Adipocyte (in vitro differentiated cells): ENCODE data around the gene PHTF1.
"Not testable (repeated sequence)": the region's sequence is repeated elsewhere in the genome, so short reads cannot be mapped to it uniquely, and the experiment has no call there.

Experiments
- DNase-seq: peaks from one replicate; pipeline ENCODE4 v3.0.0-alpha.2; 2015; ENCODE audit warnings: low read depth
- H3K27me3 ChIP-seq: replicated peaks from 2 replicates; pipeline ENCODE4 v1.7.0; 2013; ENCODE audit warnings: mild to moderate bottlenecking, low read length, moderate library complexity; ENCODE audit not compliant: control insufficient read depth, insufficient read depth
- H3K36me3 ChIP-seq: 2 replicates; pipeline ENCODE4 v1.7.0; 2013; ENCODE audit warnings: low read length, mild to moderate bottlenecking, moderate library complexity; ENCODE audit not compliant: control insufficient read depth, insufficient read depth, severe bottlenecking
- H3K4me1 ChIP-seq: 2 replicates; pipeline ENCODE4 v1.7.0; 2013; ENCODE audit warnings: mild to moderate bottlenecking, low read length, moderate library complexity; ENCODE audit not compliant: control insufficient read depth, insufficient read depth
- H3K4me3 ChIP-seq: 2 replicates; pipeline ENCODE4 v1.7.0; 2013; ENCODE audit warnings: mild to moderate bottlenecking, low read length, moderate library complexity
- H3K9ac ChIP-seq: 2 replicates; pipeline ENCODE4 v1.7.0; 2013; ENCODE audit warnings: mild to moderate bottlenecking, low read length, moderate library complexity
- H3K9me3 ChIP-seq: 2 replicates; pipeline ENCODE4 v1.7.0; 2013; ENCODE audit warnings: mild to moderate bottlenecking, low read length, moderate library complexity; ENCODE audit not compliant: control insufficient read depth

PHTF1 gene

GRCh38 chr1:113751114-113751513 is 8.2 kb downstream of the PHTF1 start:
- DNase-seq, result no peak
- Histone ChIP-seq H3K4me1 (peaks cover 14% of the 10 kb centered on the region), H3K27me3 (no peaks in the 10 kb centered on the region), H3K9ac (no peak overlapping the region), H3K36me3 (peaks cover 53% of the 10 kb centered on the region), H3K9me3 (no peaks in the 10 kb centered on the region), H3K4me3 (no peak overlapping the region)

- Histone ChIP-seq H3K27me3 (no peaks in the 10 kb centered on the region), H3K9me3 (no peaks in the 10 kb centered on the region), H3K9ac (no peak overlapping the region), H3K4me1 (peaks cover 14% of the 10 kb centered on the region), H3K4me3 (no peak overlapping the region), H3K36me3 (peaks cover 57% of the 10 kb centered on the region)
- no peak for DNase-seq
Measured at GRCh38 chr1:113749402-113749801, 9.9 kb downstream of the PHTF1 start.

- Histone ChIP-seq H3K4me3 (no peak overlapping the region), H3K27me3 (no peaks in the 10 kb centered on the region), H3K36me3 (peaks cover 44% of the 10 kb centered on the region), H3K9me3 (no peaks in the 10 kb centered on the region), H3K9ac (no peak overlapping the region), H3K4me1 (peaks cover 14% of the 10 kb centered on the region)
- DNase-seq, result peak; percentile 48
Measured at GRCh38 chr1:113747376-113747775, 11.9 kb downstream of the PHTF1 start.

GRCh38 chr1:113745425-113745824 is 13.9 kb downstream of the PHTF1 start:
- no peak overlapping the region for H3K9ac ChIP-seq
- H3K4me3 ChIP-seq, result no peak overlapping the region
- H3K36me3 ChIP-seq, result peaks cover 42% of the 10 kb centered on the region
- H3K27me3 ChIP-seq, result no peaks in the 10 kb centered on the region
- peaks cover 14% of the 10 kb centered on the region for H3K4me1 ChIP-seq
- DNase-seq, result no peak
- no peaks in the 10 kb centered on the region for H3K9me3 ChIP-seq

GRCh38 chr1:113744114-113744513 is 15.2 kb downstream of the PHTF1 start:
- DNase-seq, result no peak
- no peaks in the 10 kb centered on the region for H3K27me3 ChIP-seq
- H3K36me3 ChIP-seq, result peaks cover 38% of the 10 kb centered on the region
- H3K4me1 ChIP-seq, result peaks cover 14% of the 10 kb centered on the region
- H3K9me3 ChIP-seq, result no peaks in the 10 kb centered on the region
- H3K9ac ChIP-seq, result no peak overlapping the region
- H3K4me3 ChIP-seq, result no peak overlapping the region

GRCh38 chr1:113742515-113742914 is 16.8 kb downstream of the PHTF1 start:
- Histone ChIP-seq H3K27me3 (no peaks in the 10 kb centered on the region), H3K36me3 (peaks cover 41% of the 10 kb centered on the region), H3K4me1 (peaks cover 8% of the 10 kb centered on the region), H3K4me3 (no peak overlapping the region), H3K9me3 (no peaks in the 10 kb centered on the region), H3K9ac (no peak overlapping the region)
- DNase-seq, result no peak

GRCh38 chr1:113734357-113735055 is 24.8 kb downstream of the PHTF1 start:
- Histone ChIP-seq H3K9me3 (no peaks in the 10 kb centered on the region), H3K9ac (no peak overlapping the region), H3K4me1 (no peaks in the 10 kb centered on the region), H3K27me3 (no peaks in the 10 kb centered on the region), H3K36me3 (peaks cover 66% of the 10 kb centered on the region), H3K4me3 (no peak overlapping the region)
- no peak for DNase-seq

- Histone ChIP-seq H3K9me3 (no peaks in the 10 kb centered on the region), H3K36me3 (peaks cover 72% of the 10 kb centered on the region), H3K4me3 (no peak overlapping the region), H3K9ac (no peak overlapping the region), H3K4me1 (no peaks in the 10 kb centered on the region), H3K27me3 (no peaks in the 10 kb centered on the region)
- DNase-seq, result no peak
Measured at GRCh38 chr1:113732802-113733201, 26.5 kb downstream of the PHTF1 start.

- Histone ChIP-seq H3K27me3 (no peaks in the 10 kb centered on the region), H3K9me3 (peaks cover 7% of the 10 kb centered on the region), H3K36me3 (peaks cover 70% of the 10 kb centered on the region), H3K4me3 (no peak overlapping the region), H3K4me1 (no peaks in the 10 kb centered on the region), H3K9ac (no peak overlapping the region)
- no peak for DNase-seq
Measured at GRCh38 chr1:113721010-113721409, 38.3 kb downstream of the PHTF1 start.

GRCh38 chr1:113718621-113719020 is 40.7 kb downstream of the PHTF1 start:
- not testable (repeated sequence) for H3K9me3 ChIP-seq, H3K4me1 ChIP-seq, H3K27me3 ChIP-seq, DNase-seq, H3K9ac ChIP-seq, H3K4me3 ChIP-seq
- peaks cover 58% of the 10 kb centered on the region for H3K36me3 ChIP-seq

- H3K4me1 ChIP-seq, DNase-seq, H3K4me3 ChIP-seq, H3K9ac ChIP-seq, H3K27me3 ChIP-seq, H3K9me3 ChIP-seq: not testable (repeated sequence)
- H3K36me3 ChIP-seq, result peaks cover 67% of the 10 kb centered on the region
Measured at GRCh38 chr1:113717506-113717905, 41.8 kb downstream of the PHTF1 start.
